OCI-LY1 (cell line): ENCODE data around the gene SF3B3.

ENCODE experiments used
- H2AFZ ChIP-seq: fragments of 200-600 bp; sonication (generic), shearing (Covaris generic); 2 replicates; pipeline ENCODE4 v1.6.0; 2014; ENCODE audit warnings: antibody characterized with exemption, mild to moderate bottlenecking, low read length
- H3F3A ChIP-seq: fragments of 200-600 bp; sonication (generic), shearing (Covaris generic); 2 replicates; pipeline ENCODE4 v1.6.0; 2014; ENCODE audit warnings: mild to moderate bottlenecking, antibody characterized with exemption, low read length, moderate library complexity; ENCODE audit not compliant: insufficient read depth
- H3K27ac ChIP-seq: fragments of 200-600 bp; sonication (generic); 2 replicates; pipeline ENCODE4 v1.5.1; 2014; ENCODE audit warnings: low read length, mixed run types, mild to moderate bottlenecking, low read depth; ENCODE audit not compliant: poor library complexity, severe bottlenecking
- H3K27me3 ChIP-seq: fragments of 200-600 bp; sonication (generic); 2 replicates; pipeline ENCODE4 v1.6.0; 2014; ENCODE audit warnings: antibody characterized with exemption, mild to moderate bottlenecking, low read length, moderate library complexity; ENCODE audit not compliant: insufficient read depth
- H3K36me3 ChIP-seq: fragments of 200-600 bp; sonication (generic); 2 replicates; pipeline ENCODE4 v1.6.1; 2014; ENCODE audit warnings: mild to moderate bottlenecking, antibody characterized with exemption, low read length, moderate library complexity, mixed read lengths; ENCODE audit not compliant: insufficient read depth
- H3K4me1 ChIP-seq: fragments of 200-600 bp; sonication (generic); 2 replicates; pipeline ENCODE4 v1.5.1; 2014; ENCODE audit warnings: mild to moderate bottlenecking, low read length, moderate library complexity; ENCODE audit not compliant: insufficient read depth, severe bottlenecking
- H3K4me2 ChIP-seq: fragments of 200-600 bp; sonication (generic), shearing (Covaris generic); 2 replicates; pipeline ENCODE4 v1.6.1; 2014; ENCODE audit warnings: low read length
- H3K4me3 ChIP-seq: fragments of 200-600 bp; sonication (generic); 2 replicates; pipeline ENCODE4 v1.5.1; 2014; ENCODE audit warnings: low read length, low read depth, mild to moderate bottlenecking, mixed read lengths; ENCODE audit not compliant: poor library complexity, severe bottlenecking
- H3K79me2 ChIP-seq: fragments of 200-600 bp; shearing (Covaris generic); 2 replicates; pipeline ENCODE4 v1.6.1; 2016; ENCODE audit warnings: mixed run types, low read length, mixed read lengths; ENCODE audit not compliant: insufficient read depth
- H3K9ac ChIP-seq: fragments of 200-600 bp; sonication (generic), shearing (Covaris generic); 2 replicates; pipeline ENCODE4 v1.6.1; 2014; ENCODE audit warnings: mild to moderate bottlenecking, low read length, mixed read lengths
- H3K9me2 ChIP-seq: fragments of 200-600 bp; sonication (generic), shearing (Covaris generic); 2 replicates; pipeline ENCODE4 v1.6.1; 2014; ENCODE audit warnings: low read depth, mild to moderate bottlenecking, low read length, mixed read lengths
- H3K9me3 ChIP-seq: fragments of 200-600 bp; shearing (Covaris generic); 2 replicates; pipeline ENCODE4 v1.6.1; 2014; ENCODE audit warnings: low read length, mixed read lengths
- H4K20me1 ChIP-seq: fragments of 200-600 bp; sonication (generic), shearing (Covaris generic); 2 replicates; pipeline ENCODE4 v1.6.0; 2016; ENCODE audit warnings: mild to moderate bottlenecking, low read length; ENCODE audit not compliant: insufficient read depth
- EZH2 ChIP-seq: fragments of 200-600 bp; sonication (generic), shearing (Covaris generic); IDR thresholded peaks from 2 replicates; pipeline ENCODE4 v1.8.0; 2017; ENCODE audit warnings: borderline replicate concordance, mixed run types, mild to moderate bottlenecking, antibody characterized with exemption, low read length, moderate library complexity, mixed read lengths
- TF ChIP-seq, protein P1 (sequence below): fragments of 200-600 bp; sonication (generic), shearing (Covaris generic); IDR thresholded peaks from 2 replicates; pipeline ENCODE4 v1.5.1; 2017; ENCODE audit warnings: mild to moderate bottlenecking, antibody characterized with exemption, low read length, moderate library complexity, mixed read lengths

Gene SF3B3

DNA sequence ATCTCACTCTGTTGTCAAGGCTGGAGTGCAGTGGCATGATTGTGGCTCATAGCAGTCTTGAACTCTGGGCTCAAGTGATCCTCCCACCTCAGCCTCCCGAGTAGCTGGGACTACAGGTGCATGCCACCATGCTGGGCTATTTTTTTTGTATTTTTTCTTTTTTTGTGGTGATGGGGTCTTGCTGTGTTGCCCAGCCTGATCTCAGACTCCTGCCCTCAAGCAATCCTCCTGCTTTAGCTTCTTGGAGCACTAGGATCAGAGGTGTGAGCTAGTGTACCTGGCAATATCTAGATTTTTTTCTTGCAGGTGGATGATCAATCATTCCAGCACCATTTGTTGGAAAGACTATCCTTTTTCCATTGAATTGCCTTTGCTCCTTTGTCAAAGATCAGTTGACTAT lies 69.9 kb downstream of the SF3B3 start:
- Histone ChIP-seq H3K79me2 (no peaks in the 10 kb centered on the region), H3K27ac (no peak overlapping the region), H3K9me3 (no peaks in the 10 kb centered on the region), H3K27me3 (peaks cover 4% of the 10 kb centered on the region; the same call in 1 of the 2 replicates), H3K36me3 (no peaks in the 10 kb centered on the region), H3K9me2 (no peaks in the 10 kb centered on the region), H3K4me1 (no peaks in the 10 kb centered on the region), H4K20me1 (no peaks in the 10 kb centered on the region), H3K9ac (no peak overlapping the region), H3F3A (no peaks in the 10 kb centered on the region), H3K4me3 (no peak overlapping the region), H3K4me2 (no peak overlapping the region), H2AFZ (no peak overlapping the region)
- no peak for TF ChIP-seq EZH2
- TF ChIP-seq, protein P1, sequence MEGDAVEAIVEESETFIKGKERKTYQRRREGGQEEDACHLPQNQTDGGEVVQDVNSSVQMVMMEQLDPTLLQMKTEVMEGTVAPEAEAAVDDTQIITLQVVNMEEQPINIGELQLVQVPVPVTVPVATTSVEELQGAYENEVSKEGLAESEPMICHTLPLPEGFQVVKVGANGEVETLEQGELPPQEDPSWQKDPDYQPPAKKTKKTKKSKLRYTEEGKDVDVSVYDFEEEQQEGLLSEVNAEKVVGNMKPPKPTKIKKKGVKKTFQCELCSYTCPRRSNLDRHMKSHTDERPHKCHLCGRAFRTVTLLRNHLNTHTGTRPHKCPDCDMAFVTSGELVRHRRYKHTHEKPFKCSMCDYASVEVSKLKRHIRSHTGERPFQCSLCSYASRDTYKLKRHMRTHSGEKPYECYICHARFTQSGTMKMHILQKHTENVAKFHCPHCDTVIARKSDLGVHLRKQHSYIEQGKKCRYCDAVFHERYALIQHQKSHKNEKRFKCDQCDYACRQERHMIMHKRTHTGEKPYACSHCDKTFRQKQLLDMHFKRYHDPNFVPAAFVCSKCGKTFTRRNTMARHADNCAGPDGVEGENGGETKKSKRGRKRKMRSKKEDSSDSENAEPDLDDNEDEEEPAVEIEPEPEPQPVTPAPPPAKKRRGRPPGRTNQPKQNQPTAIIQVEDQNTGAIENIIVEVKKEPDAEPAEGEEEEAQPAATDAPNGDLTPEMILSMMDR = no peak

DNA sequence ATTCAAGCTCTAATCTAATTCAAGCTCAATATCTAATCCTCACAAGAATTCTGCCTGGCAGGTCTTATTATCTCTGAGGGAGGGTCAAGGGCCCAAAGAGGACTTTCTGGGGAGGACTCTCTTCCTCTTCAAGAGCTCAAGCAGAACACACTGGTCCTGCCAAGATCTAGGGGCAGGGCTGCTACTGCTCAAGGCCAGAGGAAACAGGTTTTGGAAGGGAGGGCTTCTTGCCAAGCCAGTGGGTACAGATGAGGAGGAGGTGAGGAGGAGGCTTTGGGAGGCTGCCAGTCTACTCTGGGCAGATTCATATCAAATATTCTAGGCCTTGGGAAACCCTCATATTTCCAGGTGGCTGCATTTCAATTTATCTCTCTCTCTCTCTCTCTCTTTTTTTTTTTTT lies 71.0 kb downstream of the SF3B3 start:
- Histone ChIP-seq H3K36me3 (no peaks in the 10 kb centered on the region), H3K4me1 (no peaks in the 10 kb centered on the region), H3K9me3 (no peaks in the 10 kb centered on the region), H3K4me2 (no peak overlapping the region), H3K4me3 (no peak overlapping the region), H2AFZ (no peak overlapping the region), H3K27me3 (peaks cover 4% of the 10 kb centered on the region; the same call in 1 of the 2 replicates), H3K79me2 (no peaks in the 10 kb centered on the region), H3K9me2 (no peaks in the 10 kb centered on the region), H4K20me1 (no peaks in the 10 kb centered on the region), H3F3A (no peaks in the 10 kb centered on the region), H3K9ac (no peak overlapping the region), H3K27ac (no peak overlapping the region)
- no peak for TF ChIP-seq EZH2
- TF ChIP-seq, protein P1 = no peak

DNA sequence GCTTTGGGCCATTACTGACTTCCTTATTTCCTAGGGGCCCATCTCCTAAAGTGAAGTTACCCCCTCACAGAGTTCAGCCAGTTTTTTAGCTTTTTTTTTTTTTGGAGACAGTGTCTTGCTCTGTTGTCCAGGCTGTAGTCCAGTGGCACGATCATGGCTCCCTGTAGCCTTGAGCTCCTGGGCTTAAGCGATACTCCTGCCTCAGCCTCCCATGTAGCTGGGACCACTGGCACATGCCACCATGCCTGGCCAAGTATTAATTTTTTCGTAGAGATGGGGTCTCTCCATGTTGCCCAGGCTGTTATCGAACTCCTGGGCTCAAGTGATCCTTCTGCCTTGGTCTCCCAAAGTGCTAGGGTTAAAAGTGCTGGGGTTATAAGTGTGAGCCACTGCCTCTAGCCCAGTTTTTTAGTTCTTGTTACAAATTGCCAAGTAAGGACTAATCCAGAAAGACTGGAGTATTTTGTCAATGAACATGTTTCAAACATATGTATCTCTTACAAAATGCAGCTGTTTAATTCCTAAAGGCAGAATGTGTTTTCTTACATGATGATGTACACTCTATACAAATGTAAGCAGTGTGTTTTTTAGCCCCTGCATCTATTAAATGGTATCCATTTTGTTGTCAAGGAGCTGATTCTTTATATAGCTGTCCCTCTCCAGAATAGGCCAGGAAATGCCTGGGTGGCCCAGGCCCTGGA lies 73.7 kb downstream of the SF3B3 start:
- Histone ChIP-seq H3K4me3 (no peak overlapping the region), H3F3A (no peaks in the 10 kb centered on the region), H3K9me2 (no peaks in the 10 kb centered on the region), H3K27me3 (no peaks in the 10 kb centered on the region), H3K9me3 (no peaks in the 10 kb centered on the region), H3K79me2 (no peaks in the 10 kb centered on the region), H3K4me2 (no peak overlapping the region), H3K27ac (no peak overlapping the region), H3K36me3 (no peaks in the 10 kb centered on the region), H2AFZ (no peak overlapping the region), H3K9ac (no peak overlapping the region), H4K20me1 (no peaks in the 10 kb centered on the region), H3K4me1 (no peaks in the 10 kb centered on the region)
- TF ChIP-seq, protein P1 = no peak
- no peak for TF ChIP-seq EZH2
